Esophagus (tissue), 2 donors: ENCODE data around the gene PDXK. TPM values are rescaled to one million over a fixed set of nuclear protein-coding genes. Genes with fewer than 3 reads are reported as not detected.
"Not testable (repeated sequence)": the region's sequence is repeated elsewhere in the genome, so short reads cannot be mapped to it uniquely, and the experiment has no call there.

Source experiments
- H3K27ac ChIP-seq, 2 donors: one replicate each; pipeline ENCODE4 v1.5.1; 2013; ENCODE audit warnings: low read depth in 2 of 2, mild to moderate bottlenecking in 2 of 2, inconsistent platforms in 1 of 2, low read length in 1 of 2, moderate library complexity in 1 of 2
- H3K27me3 ChIP-seq, 2 donors: one replicate each; pipeline ENCODE4 v1.6.1; 2013; ENCODE audit warnings: low read length in 2 of 2, control low read depth in 1 of 2, mild to moderate bottlenecking in 1 of 2; ENCODE audit not compliant: insufficient read depth in 2 of 2, control insufficient read depth in 1 of 2
- H3K36me3 ChIP-seq, 2 donors: one replicate each; pipeline ENCODE4 v1.6.1; 2013; ENCODE audit warnings: low read length in 1 of 2; ENCODE audit not compliant: control insufficient read depth in 2 of 2, insufficient read depth in 2 of 2
- H3K4me1 ChIP-seq, 2 donors: one replicate each; pipeline ENCODE4 v1.6.1; 2013; ENCODE audit warnings: low read length in 1 of 2; ENCODE audit not compliant: control insufficient read depth in 2 of 2, insufficient read depth in 2 of 2
- H3K4me3 ChIP-seq, 2 donors: one replicate each; pipeline ENCODE4 v1.5.1; 2013; ENCODE audit warnings: low read length in 2 of 2, mild to moderate bottlenecking in 2 of 2, low read depth in 1 of 2, moderate library complexity in 1 of 2
- H3K9me3 ChIP-seq, 2 donors: one replicate each; pipeline ENCODE4 v1.6.1; 2013; ENCODE audit warnings: mild to moderate bottlenecking in 2 of 2, low read depth in 1 of 2, low read length in 1 of 2, moderate library complexity in 1 of 2; ENCODE audit not compliant: control insufficient read depth in 2 of 2, insufficient read depth in 1 of 2
- WGBS, 2 donors: extraction: QIAGEN DNeasy Blood & Tissue Kit; methylation state at CpG; one replicate each; pipeline ENCODE4 v1.1.7; 2013; 5-methylcytosine and 5-hydroxymethylcytosine counted together
- polyA plus RNA-seq, 2 donors: library from polyadenylated mRNA; stranded (reverse); fragments of 200-250 nt; gene quantifications; one replicate each; pipeline ENCODE4 v1.2.3, GENCODE V29; 2013
- donor health status: healthy with polysubstance abuse.
- donor health status: Bipolar disorder and iron deficiency.

The PDXK gene
- polyA plus RNA-seq, 2 donors, result 54.7 to 73.4 TPM

GRCh38 chr21:43696214-43696613 is 22.7 kb upstream of the PDXK start:
- Histone ChIP-seq H3K4me1 (peaks cover 2 to 3% of the 10 kb centered on the region in 2 donors), H3K4me3 (no peak overlapping the region), H3K9me3 (no peaks in the 10 kb centered on the region), H3K27me3 (no peaks in the 10 kb centered on the region), H3K36me3 (peaks cover 13 to 15% of the 10 kb centered on the region in 2 donors), H3K27ac (no peak overlapping the region)
- whole genome bisulfite sequencing, 2 donors, result 89 to 91% methylated on average over 17 of the region's 17 CpGs

GRCh38 chr21:43697758-43698643 is 20.9 kb upstream of the PDXK start:
- H3K27ac ChIP-seq, result no peak overlapping the region
- H3K4me1 ChIP-seq, result peaks cover 2 to 7% of the 10 kb centered on the region in 2 donors
- 84 to 87% methylated on average over 11 of the region's 11 CpGs for WGBS, 2 donors
- no peaks in the 10 kb centered on the region for H3K9me3 ChIP-seq
- H3K27me3 ChIP-seq, result no peaks in the 10 kb centered on the region
- H3K4me3 ChIP-seq, result no peak overlapping the region
- H3K36me3 ChIP-seq, result peaks cover 9 to 11% of the 10 kb centered on the region in 2 donors

- not testable (repeated sequence) for H3K27ac ChIP-seq, H3K36me3 ChIP-seq, H3K9me3 ChIP-seq, H3K4me3 ChIP-seq, H3K27me3 ChIP-seq
- 80 to 97% methylated on average over 5 of the region's 5 CpGs for WGBS, 2 donors
- peaks cover 2 to 10% of the 10 kb centered on the region in 2 donors for H3K4me1 ChIP-seq
Measured at GRCh38 chr21:43699492-43699777, 19.5 kb upstream of the PDXK start.

- Histone ChIP-seq H3K36me3 (no peaks in the 10 kb centered on the region), H3K27me3 (no peaks in the 10 kb centered on the region), H3K4me1 (peaks cover 2 to 10% of the 10 kb centered on the region in 2 donors), H3K4me3 (no peak overlapping the region), H3K27ac (no peak overlapping the region), H3K9me3 (no peaks in the 10 kb centered on the region)
- 77% methylated on average over 13 of the region's 13 CpGs for WGBS, 2 donors
Measured at GRCh38 chr21:43699933-43700599, 18.9 kb upstream of the PDXK start.

DNA sequence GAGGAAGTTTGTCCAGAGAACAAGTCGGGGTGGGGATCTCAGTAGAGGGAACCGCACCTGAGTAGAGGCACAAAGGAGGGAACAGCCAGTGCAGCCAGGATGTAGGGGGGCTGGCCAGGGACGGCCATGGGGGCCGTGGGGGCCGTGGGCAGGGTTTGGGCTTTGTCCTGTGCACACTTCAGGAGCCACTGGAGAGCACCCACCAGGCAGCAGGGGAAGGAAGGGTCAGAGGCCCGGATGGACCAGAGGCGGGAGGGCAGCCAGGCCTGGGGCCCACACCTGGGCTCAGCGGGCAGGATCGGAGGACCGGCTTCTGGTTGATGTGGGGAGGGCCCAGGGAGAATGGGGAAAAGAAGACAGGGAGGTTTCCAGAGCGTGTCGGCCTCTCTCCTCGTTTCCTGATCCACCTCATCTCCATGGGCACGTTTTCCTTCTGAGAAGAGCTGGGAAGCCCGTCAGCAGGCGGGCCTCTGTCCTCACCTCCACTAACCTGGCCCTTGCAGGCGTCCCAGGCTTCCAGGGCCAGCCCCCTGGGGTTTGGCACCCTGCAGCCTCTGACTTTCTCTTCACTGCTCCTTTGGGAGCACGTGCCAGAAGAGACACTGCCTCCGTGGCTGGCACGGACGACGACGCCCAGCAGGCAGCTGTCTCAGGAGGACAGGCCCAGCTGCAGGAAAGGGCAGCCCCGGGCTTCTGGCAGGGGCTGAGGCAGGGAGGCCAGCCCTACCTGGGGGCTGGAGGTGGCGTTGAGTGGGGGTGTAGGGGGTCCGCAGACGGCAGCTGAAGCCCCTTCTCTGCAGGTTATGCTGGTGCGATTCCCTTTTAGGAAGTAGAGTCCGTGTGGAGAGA is 16.8 kb upstream of the PDXK start:
- Histone ChIP-seq H3K9me3 (no peaks in the 10 kb centered on the region), H3K27me3 (no peaks in the 10 kb centered on the region), H3K27ac (no peak overlapping the region), H3K4me1 (peaks cover 2 to 10% of the 10 kb centered on the region in 2 donors), H3K4me3 (no peak overlapping the region), H3K36me3 (no peaks in the 10 kb centered on the region)
- WGBS, 2 donors, result 62 to 65% methylated on average over 29 of the region's 29 CpGs

DNA sequence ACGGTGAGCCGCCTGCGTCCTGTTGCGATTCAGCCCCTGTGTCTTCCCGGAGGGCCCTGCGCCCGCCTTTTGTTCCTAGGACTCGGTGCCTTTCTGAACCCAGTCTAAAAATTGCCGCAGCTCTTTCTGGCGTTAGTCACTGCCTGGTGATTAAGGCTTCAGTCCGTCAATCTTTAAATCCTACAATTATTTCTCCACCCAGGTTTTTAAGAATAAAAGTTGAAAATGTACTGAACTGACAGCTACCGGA is 16.2 kb upstream of the PDXK start:
- H3K27ac ChIP-seq, result no peak overlapping the region
- 42 to 50% methylated on average over 12 of the region's 12 CpGs for WGBS, 2 donors
- peaks cover 2 to 10% of the 10 kb centered on the region in 2 donors for H3K4me1 ChIP-seq
- peak overlapping the region in 1 of 2 donors; percentile 2 for H3K4me3 ChIP-seq
- H3K36me3 ChIP-seq, result no peaks in the 10 kb centered on the region
- H3K9me3 ChIP-seq, result no peaks in the 10 kb centered on the region
- H3K27me3 ChIP-seq, result no peaks in the 10 kb centered on the region

- 38 to 39% methylated on average over 29 of the region's 29 CpGs for WGBS, 2 donors
- Histone ChIP-seq H3K4me1 (peaks cover 2 to 10% of the 10 kb centered on the region in 2 donors), H3K27ac (no peak overlapping the region), H3K36me3 (no peaks in the 10 kb centered on the region), H3K9me3 (no peaks in the 10 kb centered on the region), H3K4me3 (peak overlapping the region in 1 of 2 donors; percentile 2), H3K27me3 (no peaks in the 10 kb centered on the region)
Measured at GRCh38 chr21:43703035-43703880, 15.7 kb upstream of the PDXK start.

DNA sequence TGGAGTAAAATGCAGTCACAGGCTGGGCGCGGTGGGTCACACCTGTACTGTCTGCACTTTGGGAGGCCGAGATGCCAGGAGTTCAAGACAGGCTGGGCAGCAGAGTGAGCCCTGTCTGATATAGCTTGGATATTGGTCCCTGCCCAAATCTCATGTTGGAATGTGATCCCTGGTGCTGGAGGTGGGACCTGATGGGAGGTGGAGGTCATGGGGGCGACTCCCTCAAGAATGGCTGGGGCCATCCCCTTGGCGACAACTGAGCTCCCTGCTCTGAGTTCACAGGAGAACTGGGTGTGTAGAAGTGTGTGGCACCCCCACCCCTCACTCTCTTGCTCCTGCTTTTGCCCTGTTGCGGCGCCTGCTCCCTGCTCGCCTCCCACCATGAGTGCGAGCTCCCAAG is 11.5 kb upstream of the PDXK start:
- H3K27me3 ChIP-seq, result no peaks in the 10 kb centered on the region
- no peak overlapping the region for H3K27ac ChIP-seq
- no peak overlapping the region for H3K4me3 ChIP-seq
- H3K4me1 ChIP-seq, result peaks cover 0 to 5% of the 10 kb centered on the region in 2 donors
- no peaks in the 10 kb centered on the region for H3K9me3 ChIP-seq
- WGBS, 2 donors, result 94 to 95% methylated on average over 8 to 9 of the region's 9 CpGs
- no peaks in the 10 kb centered on the region for H3K36me3 ChIP-seq
